Medulla oblongata (tissue), 1 donor: Measurements from ENCODE around the gene ENPEP.
"Not testable (repeated sequence)": the region's sequence is repeated elsewhere in the genome, so short reads cannot be mapped to it uniquely, and the experiment has no call there.

Source experiments
- DNase-seq: peaks from one replicate; pipeline ENCODE4 v3.0.0-alpha.2; 2015; ENCODE audit errors: extremely low spot score

Gene ENPEP, protein sequence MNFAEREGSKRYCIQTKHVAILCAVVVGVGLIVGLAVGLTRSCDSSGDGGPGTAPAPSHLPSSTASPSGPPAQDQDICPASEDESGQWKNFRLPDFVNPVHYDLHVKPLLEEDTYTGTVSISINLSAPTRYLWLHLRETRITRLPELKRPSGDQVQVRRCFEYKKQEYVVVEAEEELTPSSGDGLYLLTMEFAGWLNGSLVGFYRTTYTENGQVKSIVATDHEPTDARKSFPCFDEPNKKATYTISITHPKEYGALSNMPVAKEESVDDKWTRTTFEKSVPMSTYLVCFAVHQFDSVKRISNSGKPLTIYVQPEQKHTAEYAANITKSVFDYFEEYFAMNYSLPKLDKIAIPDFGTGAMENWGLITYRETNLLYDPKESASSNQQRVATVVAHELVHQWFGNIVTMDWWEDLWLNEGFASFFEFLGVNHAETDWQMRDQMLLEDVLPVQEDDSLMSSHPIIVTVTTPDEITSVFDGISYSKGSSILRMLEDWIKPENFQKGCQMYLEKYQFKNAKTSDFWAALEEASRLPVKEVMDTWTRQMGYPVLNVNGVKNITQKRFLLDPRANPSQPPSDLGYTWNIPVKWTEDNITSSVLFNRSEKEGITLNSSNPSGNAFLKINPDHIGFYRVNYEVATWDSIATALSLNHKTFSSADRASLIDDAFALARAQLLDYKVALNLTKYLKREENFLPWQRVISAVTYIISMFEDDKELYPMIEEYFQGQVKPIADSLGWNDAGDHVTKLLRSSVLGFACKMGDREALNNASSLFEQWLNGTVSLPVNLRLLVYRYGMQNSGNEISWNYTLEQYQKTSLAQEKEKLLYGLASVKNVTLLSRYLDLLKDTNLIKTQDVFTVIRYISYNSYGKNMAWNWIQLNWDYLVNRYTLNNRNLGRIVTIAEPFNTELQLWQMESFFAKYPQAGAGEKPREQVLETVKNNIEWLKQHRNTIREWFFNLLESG

DNA sequence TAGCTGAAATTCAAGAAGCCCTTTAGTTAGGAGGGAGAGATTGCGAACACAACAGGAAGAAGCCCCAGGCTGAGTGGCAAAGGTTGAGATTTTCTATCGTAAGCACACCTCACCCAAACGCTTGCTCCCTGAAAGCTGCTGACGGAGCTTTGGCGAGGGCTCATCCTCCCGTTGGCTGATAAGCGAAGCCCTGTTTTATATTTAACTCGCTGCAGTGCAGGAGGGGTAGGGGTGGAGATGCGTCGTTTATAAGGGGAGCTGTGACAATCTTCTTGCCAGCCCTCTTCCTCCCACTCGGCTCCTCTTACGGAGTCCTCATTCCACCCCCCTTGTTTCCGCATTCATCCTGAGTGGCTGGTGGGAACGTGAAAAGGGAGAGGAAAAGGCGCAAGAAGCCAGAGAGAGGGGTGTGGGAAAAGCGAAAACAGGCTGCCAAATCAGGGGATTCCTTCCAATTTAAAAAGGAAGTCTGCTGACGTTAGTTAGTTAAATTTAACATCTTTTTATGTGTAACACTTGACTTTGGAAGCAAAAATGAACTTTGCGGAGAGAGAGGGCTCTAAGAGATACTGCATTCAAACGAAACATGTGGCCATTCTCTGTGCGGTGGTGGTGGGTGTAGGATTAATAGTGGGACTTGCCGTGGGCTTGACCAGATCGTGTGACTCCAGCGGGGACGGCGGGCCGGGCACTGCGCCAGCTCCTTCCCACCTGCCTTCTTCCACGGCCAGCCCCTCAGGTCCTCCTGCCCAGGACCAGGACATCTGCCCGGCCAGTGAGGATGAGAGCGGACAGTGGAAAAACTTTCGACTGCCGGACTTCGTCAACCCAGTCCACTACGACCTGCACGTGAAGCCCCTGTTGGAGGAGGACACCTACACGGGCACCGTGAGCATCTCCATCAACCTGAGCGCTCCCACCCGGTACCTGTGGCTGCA, at the start of gene ENPEP:
TSS of gene ENPEP (plus strand) at position 275 of the 938 bp plus-strand sequence. CDS start at position 535, 260 bp downstream.
- DNase-seq, result no peak

DNA sequence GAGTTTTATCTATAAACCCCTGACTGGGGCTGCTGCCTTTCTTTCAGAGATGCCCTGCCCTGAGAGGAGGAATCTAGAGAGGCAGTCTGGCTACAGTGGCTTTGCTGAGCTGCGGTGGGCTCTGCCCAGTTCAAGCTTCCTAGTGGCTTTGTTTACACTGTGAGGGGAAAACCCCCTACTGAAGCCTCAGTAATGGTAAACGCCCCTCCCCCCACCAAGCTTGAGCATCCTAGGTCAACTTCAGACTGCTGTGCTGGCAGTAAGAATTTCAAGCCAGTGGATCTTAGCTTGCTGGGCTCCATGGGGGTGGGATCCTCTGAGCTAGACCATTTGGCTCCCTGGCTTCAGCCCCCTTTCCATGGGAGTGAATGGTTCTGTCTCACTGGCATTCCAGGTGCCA, 44.1 kb upstream of the ENPEP start:
- DNase-seq, result not testable (repeated sequence)

DNA sequence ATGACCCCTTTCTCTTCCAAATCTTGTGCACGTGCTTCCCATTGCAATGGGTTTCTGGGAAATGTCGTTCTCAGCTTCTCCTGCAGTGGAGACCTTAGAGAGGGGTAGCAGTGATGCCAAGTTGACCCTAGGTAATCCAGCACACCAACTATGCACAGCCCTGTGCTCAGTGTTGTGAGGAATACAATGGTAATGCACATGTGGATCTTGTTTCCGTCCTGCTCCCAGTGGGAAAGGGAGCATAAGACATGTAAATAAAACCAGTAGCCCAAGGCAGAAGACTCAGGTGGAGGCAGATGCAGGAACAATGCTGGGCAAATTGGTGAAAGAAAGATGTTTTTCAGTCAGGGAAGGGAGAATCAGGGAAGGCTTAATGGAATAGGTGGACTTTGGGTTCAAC, 38.7 kb upstream of the ENPEP start:
- DNase-seq, result not testable (repeated sequence)

DNA sequence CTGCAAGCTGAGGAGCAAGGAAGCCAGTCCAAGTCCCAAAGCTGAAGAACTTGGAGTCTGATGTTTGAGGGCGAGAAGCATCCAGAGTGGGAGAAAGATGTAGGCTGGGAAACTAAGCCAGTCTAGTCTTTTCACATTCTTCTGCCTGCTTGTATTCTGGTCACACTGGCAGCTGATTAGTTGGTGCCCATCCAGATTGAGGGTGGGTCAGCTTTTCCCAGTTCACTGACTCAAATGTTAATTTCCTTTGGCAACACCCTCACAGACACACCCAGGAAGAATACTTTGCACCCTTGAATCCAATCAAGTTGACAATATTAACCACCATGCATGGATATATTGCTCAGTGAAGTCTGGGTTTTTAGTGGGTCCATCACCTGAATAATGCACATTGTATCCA, 36.7 kb upstream of the ENPEP start:
- not testable (repeated sequence) for DNase-seq

DNA sequence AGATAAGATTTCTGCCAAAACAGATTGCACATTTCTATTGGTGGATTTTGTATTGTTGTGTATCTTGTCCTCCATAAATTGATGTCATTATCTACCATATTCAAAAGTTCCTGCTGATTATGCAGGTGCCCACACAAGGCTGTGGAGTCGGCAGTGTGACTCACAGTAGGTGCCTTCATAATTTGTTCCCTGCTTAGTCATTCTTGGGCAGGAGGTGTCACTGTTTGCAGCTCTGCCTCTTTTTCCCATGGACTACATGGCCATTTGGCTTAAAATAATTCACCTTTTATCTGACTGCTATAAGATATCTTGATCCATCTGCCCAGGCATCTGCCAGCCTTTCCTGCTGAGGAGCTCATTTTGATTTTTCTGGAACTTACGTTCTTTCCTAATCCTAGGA, 33.6 kb upstream of the ENPEP start:
- DNase-seq, result no peak

DNA sequence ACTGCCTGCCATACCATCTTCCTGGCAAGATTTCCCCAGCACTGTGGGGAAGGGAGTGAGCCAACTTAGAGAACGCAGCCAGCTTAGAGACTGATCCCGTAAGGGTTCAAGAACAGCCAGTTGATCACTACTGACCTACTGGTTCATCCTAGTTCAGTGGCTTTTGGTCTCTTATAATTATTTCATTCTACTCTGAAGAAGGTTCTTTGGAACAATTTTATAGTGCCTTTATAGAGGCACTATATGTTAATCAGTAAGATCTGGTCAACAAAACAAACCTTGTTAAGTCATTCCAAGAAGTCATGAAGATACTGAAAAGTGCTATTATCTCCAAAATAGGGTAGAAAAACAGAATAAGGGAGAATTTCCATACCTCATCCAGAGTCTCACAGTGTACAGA, 33.2 kb upstream of the ENPEP start:
- DNase-seq, result no peak

DNA sequence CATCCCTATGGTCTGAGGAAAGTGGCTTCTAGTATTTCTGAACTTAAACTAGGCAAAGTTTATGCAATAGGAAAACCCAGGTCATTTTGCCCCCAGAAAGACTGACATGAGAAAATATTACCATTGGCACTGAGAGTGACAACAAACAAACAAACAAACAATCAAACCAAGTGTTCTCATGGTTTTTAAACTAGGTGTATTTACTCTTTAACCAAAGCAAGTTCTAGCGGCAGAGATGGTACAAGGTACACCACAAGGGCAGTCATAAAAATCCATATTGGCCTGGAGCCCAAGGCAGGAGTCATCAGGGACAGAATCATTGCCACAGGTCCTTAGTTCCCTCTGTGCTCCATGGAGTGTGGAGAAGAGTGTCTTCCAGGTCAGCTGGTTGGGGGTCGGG, 26.0 kb upstream of the ENPEP start:
- no peak for DNase-seq

DNA sequence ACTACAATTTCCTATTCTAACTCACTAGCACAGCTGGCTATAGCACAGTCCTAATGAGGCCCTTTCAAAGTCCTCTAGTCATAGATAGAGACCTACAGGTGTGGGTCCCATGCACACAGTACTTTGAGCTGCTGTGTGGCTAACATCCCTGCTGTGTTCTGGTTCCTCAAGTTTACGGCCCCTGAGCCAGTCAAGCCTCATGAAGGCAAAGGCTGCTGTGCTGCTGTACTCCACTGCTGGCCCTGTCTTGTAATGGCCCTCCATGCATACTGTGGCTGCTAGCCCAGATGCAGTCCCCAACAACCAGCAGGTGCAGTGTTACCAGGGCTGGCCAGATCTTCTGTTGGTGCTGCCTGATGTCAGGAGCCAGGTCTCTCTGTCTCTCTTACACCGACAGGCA, 23.4 kb upstream of the ENPEP start:
- no peak for DNase-seq

DNA sequence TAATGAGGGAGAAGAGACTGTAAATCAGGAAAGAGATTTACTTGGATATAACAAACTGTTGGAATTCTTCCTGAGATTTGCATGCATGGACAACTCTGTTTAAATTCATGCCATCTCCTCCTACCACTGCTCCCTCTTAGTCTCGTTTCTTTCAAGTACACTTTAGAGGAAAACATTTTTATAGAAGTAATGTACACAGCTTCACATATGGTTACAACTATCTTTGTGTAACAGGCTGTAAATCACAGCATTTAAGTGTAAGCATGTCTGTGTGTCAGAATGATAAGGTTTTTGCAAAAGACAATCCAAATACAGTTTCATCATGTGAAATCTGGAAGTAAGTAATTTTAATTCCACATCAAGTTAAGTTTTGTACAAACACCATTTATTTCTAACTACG, 21.5 kb upstream of the ENPEP start:
- DNase-seq, result no peak

DNA sequence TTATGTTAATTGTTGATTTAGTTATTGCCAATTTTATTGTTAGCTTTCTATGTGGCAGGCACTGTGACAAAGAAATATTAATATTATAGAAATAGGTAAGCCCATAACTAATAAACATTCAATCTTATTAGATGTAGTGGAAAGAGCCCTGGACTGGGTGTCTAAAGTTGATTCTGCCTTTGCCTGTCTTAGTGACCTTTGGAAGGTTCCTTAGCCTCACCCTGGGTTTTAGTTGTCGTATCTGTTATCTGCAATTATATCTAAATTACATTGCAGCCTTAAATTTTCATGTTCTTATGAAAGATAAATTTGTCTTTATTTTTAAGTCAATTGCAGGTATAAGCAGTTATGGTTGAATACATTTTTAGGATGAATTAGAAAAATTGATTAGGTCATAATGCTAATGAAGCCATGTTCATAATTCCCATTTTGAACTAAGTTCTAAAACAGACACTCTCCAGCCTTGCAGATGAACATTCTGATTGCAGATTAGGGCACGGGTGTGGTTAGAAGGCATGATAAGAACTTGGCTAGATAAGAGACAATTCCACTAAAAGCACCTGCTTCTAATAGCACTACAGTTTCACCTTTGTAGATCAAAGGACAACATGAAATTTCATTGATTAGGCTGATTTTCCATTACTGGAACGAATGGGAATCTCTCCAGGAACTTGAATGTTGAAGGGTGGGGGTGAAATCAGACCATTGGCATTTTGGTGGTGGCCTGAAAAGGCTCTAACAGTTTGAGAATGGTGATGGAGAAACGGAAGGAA, 17.3 kb upstream of the ENPEP start:
- no peak for DNase-seq

DNA sequence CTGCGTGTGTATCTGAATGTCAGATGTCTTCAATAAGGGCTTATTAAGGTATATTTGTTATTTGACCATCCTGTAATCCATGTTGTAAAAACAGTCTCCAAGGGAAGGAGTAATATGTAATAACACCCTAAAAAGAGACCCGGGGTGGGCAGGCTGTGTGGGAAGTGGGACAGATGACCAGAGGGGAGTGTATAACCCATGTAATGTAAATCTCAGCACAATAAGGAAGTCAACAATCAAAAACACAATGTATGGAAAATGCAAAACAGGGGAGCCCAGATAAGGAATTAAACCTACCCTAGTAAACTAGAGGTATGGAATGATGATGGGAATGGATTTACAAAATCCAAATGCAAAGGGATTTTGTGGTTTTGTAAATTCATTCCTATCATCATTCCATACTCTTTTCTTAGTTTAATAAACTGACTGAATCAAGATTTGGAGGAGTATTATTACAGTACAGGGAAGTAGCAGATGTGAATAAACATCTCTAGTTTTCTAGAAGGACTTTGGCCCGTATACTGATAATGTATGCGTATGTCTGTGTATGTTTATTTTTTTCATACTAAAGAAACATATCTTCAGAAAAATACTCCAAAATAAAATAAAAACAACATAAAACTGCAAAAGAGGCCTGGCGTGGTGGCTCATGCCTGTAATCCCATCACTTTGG, 15.7 kb upstream of the ENPEP start:
- no peak for DNase-seq

DNA sequence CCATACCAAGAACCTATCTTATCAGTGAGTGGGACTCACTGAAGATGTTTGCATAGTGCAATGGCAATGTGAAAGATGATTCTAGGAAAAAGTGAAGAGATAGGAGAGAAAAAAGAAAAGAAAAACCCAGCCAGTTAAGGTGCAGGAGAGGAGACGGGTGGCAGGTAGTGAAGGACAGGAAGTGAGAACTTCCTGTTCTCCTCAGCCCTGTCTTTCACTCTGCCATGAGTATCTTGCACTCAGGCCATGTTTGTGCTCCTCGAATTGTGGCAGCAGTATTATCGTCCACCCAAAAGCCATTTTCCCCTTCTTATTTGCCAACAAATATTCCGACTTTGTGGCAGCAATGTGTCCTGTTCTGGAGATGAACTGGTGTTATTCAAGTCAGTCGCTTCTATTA, 8.6 kb upstream of the ENPEP start:
- no peak for DNase-seq

DNA sequence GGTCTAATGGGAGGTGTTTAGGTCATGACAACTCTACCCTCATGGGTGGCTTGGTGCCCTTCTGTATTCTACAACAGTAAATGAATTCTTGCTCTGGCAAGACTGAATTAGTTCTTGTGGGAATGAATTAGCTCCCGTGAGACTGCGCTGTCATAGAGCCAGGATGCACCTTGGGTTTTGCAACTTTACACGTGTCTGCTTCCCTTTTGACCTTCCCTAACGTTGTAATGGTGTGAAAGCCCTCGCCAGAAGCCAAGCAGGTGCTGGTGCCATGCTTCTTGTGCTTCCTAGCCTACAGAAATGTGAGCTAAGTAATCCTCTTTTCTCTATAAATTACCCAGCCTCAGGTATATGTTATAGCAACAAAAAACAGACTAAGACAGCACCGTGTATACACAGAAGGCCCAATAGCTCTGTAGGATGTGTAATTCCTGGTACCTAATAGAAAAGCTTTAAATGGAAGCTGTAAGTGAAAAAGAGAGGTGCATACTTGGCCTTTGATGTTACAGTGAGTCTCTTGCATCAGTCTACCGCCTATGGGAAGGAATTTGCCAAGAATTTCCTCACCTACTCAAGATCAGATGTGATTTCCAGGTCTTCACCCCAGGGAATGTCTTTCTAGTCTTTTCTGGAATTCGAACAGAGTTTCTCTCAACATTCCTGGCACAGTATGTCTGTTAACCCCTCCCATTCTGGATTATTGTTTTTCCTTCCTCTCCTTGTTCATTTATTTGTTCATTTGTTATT, 3.2 kb upstream of the ENPEP start:
- DNase-seq, result no peak

DNA sequence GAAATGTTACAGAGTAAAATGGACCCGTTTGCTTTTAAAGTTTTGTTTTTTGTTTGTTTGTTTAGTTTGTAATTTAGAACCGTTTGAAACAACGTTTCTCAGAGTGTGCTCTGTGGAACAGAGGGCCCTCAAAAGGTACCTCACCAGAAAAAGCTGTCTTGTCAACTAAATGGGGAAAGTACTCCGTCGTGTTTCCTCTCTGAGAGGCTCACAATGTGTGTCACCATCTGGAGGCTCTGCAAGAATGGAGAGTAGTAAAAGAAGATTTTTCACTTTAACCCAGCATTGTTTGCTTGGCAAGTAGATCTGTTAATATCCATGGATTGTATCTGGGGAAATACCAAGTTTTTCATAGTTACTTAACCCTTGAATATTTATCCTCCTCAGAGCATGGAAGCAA, 1.5 kb upstream of the ENPEP start:
- no peak for DNase-seq

DNA sequence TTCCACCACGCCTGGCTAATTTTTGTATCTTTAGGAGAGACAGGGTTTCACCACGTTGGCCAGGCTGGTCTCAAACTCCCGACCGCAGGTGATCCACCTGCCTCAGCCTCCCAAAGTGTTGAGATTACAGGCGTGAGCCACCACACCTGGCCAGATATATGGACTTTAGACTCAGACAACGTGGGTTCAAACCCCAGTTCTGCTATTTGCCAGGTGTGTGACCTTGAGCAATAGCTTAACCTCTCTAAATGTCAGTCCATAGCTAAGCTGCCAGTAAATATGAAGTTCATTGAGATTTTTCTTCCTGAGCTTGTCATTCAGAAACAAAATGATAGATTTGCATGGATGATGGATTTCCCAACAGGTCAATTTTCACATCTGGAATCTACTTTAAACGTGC, 875 bp upstream of the ENPEP start:
- not testable (repeated sequence) for DNase-seq

DNA sequence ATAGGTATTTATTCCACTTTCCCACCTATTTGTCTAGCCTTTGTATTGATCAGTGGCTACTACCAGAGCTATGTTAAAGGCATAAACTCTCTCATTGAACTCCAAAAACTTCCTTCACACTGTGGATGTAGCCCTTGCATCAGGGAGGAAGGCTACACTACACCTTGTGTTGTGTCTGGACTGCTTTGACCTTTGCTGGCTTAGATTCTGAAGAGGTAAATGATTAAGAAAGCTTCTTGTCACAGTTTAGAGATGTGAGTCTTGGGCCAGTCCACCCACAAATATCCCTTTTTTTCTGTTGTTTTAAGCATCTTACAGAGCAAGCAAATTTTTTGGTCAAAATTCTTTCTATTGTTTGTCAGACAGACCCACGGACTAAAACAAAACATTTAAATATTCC, 1.9 kb downstream of the ENPEP start:
- DNase-seq, result no peak

DNA sequence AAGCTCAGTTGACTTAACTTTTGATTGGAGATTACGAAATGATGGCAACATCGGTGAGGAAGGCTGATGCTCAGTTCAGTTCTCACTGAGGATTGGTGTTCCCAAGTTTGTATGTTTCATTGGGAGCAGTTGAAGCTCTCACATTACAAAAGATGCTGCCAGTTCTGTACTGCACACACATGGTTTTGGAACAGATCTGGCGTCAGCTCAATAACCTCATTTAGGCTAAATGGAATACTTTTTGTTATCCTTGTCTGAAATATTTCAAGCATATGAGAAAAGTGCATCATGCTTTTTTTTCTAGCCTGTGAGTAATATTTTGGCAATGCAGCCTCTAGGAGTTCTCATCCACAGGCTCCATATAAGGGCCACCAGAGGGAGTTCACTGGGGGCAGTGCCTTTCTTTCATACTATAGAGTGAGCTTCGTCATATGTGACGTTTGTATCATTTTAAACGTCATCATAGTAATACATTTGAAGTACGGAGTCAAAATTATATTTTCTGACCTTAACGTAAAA, 4.1 kb downstream of the ENPEP start:
- DNase-seq, result no peak

DNA sequence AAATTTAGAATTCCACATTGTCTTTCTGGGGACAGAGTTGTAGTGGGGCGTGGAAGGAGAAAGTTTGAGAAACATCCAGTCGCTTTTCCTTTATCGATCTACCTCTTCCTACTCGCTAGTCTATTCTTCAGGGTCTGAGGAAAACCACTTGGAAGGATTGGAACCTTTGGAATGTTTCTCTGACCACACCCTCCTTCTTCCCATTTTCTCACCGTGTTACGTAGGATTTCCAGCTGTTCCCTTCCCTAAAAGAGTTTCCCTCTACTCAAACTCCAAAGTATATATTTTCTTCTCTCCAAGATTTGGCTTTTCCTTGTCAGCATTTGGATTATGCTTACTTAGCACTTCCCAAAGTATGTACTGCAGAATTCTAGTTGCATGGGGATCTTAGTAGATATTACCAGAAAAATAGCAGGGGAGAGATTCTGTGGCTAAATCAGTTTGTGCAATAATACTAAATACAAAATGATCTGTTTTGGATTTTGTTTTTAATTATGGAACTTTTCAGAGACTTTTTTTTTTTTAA, 4.9 kb downstream of the ENPEP start:
- no peak for DNase-seq

DNA sequence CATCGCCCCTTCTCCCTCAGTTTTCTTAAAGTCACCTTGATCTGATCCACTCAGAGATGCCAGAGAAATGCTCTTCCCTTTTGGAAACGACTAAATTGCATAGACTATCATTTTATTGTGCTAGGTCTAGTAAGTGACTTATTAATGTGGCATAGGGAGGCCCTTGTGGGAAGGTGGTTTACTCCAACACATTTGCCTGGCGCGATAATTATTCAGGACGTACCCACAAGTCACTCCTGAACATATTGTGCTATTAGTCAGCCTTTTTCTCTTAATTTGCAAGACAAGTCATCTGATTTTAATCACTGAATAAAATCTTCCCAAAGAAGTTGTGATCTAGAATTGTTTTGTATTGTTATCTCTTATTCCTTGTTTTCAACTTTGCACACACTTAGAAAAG, 7.6 kb downstream of the ENPEP start:
- DNase-seq, result no peak
